Activated T-cell treated with anti-CD3 and anti-CD28 coated beads for 48 hours (primary cell): Measurements from ENCODE around the gene SMCP.

Experiments
- DNase-seq: peaks from one replicate; pipeline ENCODE4 v3.0.0-alpha.2; 2020; ENCODE audit warnings: low read depth

Gene SMCP, protein sequence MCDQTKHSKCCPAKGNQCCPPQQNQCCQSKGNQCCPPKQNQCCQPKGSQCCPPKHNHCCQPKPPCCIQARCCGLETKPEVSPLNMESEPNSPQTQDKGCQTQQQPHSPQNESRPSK

DNA sequence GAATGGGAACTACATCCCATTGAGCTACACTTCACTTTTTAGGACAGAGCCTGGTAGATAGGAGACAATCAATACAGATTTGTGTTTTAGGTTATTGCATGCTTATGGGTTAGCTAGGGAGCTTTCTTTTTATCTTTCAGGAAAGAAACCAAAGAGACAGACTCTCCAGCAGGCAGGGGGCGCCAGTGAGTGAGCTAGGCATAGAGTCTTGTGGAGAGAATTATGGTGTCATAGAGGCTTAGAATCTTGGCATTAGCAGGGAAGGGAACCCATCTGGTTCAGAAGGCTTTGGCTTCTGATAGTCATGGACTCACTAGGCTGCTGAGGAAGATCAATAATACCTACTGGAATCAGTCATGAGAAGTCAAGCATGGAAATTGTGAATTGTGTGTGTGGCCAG lies at the start of gene SMCP:
TSS of gene SMCP (plus strand) at position 281 of the 400 bp plus-strand sequence. CDS start 6,101 bp downstream, outside the sequence.
- peak; percentile 12 for DNase-seq

- no peak for DNase-seq
Observed at GRCh38 chr1:152836870-152837269, 41.3 kb upstream of the SMCP start.

DNA sequence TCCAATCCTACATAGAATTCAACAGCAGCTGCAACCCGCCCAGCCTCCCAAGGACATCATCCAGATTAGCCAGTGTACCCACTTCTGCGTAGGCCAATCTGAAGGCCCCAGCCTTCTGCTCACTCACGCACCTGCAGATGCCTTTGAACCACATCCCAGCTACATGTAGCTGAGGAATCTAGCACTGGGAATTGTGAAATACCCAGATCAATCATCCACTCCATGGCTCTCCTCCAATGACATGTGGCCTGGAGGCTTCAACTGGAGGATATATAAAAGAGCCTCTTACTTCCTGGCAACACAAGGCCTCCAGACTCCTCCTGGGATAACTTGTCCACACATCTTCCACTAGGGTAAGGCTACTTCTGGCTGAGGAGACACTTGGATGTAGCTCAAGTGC lies 35.6 kb upstream of the SMCP start, which contains the start of gene LCE6A:
TSS of gene LCE6A (plus strand) at position 301 of the 400 bp plus-strand sequence. CDS start 665 bp downstream, outside the sequence.
- DNase-seq = no peak

DNA sequence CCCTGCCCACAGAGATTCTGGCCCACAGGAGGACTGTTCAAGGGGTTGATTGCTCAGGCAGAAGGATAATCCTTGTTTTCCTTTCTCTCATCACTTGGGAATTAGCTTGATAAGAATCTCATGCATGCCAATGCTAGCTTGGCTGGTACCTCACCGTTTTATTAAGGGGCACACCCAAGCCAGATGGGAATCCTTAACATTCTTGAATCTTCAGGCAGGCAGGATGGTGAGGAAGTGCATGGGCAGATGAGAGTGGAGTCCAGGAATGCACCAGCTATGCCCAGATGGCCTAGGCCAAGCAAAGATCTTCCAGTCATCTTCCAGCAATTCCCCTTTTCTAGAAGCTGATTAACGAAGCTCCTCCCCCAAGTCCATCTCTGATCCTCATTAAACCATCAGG lies 22.5 kb upstream of the SMCP start:
- no peak for DNase-seq

- no peak for DNase-seq
Observed at GRCh38 chr1:152858062-152858461, 20.1 kb upstream of the SMCP start.

GRCh38 chr1:152859696-152860095 lies 18.4 kb upstream of the SMCP start, which contains the start of gene LCE7A:
Gene LCE7A, plus strand, starts transcription at chr1:152859996. Its CDS starts 702 bp downstream, at chr1:152860698.
- DNase-seq = no peak

GRCh38 chr1:152860129-152860528 lies 18.0 kb upstream of the SMCP start:
- DNase-seq = no peak

DNA sequence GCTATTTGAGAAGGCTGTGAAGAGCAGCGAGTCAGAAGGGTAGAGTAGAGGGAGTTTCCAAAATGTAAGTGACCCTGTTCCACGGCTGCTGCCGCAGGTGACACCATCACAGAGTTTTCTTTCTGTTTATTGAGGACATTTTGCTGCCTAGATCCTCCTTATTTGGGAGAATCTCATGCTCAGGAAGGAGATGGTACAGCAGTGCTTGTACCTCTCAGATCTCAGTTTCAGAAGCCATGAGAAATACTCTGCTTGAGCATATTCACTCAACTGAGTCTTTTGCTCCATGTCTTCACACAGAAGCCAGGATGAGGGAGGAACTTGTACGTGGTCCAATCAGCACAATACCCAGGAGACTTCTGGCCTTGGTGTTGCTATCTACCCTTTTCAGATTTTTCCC lies 16.7 kb upstream of the SMCP start:
- no peak for DNase-seq

DNA sequence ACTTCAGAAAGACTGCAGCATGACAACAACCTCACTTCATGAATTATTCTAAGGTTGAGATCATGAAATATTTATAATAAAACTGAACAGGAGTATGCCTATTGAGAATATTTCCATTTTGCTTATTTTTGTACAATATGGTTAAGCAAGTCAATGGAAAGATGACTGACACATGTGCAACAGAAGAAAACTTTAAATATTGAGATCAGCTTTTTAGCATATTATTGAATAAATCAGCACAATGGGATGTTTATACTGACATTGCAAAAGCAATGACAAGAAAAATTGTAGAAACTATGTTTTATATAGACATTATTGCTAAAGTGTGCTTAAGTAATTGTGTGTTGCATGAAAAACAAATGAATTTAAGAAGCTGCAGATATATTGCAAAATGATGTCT lies 13.7 kb upstream of the SMCP start:
- no peak for DNase-seq

DNA sequence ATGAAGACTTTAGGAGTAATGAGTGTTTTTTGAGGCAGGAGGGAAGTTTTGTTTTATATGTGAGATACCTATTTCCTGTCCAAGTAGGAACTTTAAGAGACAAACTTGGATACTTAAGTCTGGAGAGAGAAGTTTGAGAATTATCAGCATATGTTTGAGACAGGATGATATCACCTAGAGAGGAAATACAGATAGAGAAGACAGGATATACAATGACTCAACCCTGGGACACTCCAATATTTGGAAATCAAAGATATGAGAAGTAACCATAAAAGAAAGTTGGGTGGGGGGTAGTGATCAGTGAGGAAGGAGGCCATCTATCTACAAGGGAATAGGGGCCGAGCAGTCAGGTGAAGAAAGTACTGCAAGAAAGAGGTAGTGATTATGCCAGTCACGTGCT lies 11.8 kb upstream of the SMCP start:
- no peak for DNase-seq

DNA sequence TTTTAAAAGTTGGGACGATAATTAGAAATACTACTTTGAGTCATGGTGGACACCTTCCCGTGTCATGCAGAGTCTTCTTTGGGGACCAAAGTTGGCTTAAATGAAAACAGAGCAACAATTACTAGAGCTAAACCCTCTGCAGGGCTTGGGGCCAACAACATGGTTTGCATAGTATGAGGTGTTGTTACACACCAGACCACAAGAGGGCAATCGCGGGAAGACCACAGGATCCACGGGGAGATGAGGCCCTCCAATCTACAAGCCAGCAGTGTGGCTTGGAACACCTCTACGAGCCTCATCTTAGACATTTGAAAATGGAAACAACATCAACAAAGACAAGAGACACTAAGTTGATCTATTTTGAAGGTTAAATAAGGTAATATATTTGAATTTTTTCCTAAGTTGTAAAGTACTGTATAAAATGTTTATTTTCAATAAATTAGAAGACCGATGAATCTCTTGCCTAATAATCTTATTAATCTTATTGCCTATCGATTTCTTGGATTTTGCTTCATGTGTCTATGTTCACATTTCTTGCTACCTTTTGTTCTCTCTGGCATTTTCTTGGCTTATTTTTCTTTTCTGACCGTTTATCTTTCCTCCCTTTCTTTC lies 8.2 kb upstream of the SMCP start:
- peak; percentile 39 for DNase-seq

GRCh38 chr1:152870831-152871730 lies 7.0 kb upstream of the SMCP start:
- DNase-seq = no peak

GRCh38 chr1:152871731-152872126 lies 6.4 kb upstream of the SMCP start:
- DNase-seq = no peak

DNA sequence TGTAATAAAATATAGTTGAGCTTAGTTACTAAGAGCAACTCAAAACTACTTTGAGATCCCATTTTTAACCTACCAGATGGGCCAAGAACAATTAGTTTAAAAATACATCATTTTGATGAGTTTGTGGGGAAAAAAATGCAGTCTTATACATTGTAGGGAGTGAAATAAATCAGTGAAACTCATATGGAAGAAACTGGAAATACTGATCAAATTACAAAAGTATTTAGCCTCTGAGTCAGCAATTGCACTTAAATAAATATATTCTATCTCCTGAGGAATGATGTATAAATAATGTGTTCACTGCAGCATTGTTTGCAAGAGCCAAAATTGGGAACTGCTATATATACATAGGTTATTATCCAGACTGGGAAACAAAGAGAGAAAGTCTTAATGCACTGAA lies 4.6 kb upstream of the SMCP start:
- DNase-seq = no peak

DNA sequence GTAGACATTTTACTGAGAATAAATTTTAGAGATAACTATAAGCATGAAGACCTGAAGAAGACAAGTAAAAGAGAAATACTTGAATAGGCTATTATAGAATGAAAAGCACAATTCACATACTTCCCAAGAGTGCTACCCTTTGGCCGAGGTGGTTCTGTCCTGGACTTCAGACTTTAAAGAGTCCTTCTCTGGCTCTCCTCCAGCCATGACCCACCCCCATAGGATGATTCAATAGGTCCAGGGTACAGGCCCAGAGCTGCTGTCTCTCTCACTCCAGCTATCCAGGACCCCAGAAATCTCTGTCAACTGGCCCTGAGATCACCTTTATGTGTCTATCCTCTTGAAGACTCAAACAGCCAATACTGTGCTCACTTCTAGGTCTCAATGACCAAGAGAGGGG lies 1.3 kb upstream of the SMCP start:
- DNase-seq = no peak

DNA sequence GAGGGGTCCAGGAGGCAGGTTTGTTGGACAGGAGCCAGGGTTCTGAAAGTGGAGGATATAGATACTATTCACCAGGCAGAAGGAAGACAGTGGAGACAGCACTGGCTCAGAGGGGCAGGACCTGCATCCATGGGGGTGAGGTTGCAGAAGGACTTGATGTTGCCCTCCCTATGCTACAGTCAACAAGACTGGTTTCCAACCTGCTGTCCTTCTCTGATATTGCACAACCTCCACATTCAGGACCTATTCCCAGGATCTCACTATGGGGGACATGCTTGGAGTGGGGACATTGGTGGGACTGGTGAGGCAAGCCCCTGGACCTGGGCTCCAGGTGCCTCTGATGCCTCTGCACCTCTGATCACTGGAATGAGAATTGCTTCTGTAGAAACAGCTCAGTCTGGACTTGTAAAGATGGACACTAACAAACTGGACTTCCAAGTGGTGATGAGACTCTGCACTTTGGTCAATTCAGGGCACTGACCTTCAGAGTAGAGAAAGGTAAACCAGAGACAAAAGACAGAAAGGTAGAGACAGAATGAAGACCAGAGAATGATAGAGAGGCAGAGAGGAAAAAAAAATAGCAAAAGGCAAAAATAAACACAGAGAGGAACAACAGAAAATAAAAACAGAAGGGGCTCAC lies 1.6 kb downstream of the SMCP start:
- DNase-seq = no peak

GRCh38 chr1:152880316-152880715 lies 2.2 kb downstream of the SMCP start:
- no peak for DNase-seq

DNA sequence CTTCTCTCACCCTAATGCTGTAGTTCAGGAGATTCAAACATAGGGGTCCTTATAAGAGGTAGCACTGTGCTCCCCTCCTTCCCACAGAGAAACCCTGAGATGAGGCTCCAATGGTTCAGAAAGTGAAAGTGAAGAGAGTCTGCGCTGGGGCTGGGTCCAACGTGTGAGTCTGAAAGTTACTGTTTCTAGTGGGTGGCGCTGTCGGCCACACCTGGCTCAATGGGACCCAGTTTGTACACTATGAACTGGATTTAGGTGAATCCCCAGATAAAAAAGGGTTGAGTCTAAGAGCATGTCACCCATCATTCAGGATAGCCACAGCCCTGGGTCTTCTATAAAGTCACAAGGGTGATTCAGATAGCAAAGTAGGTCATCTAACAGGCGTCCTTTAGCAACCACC lies 2.8 kb downstream of the SMCP start:
- no peak for DNase-seq

GRCh38 chr1:152884085-152884484 lies 6.0 kb downstream of the SMCP start:
- DNase-seq = no peak

GRCh38 chr1:152884506-152884905 lies 6.4 kb downstream of the SMCP start:
- DNase-seq = no peak

DNA sequence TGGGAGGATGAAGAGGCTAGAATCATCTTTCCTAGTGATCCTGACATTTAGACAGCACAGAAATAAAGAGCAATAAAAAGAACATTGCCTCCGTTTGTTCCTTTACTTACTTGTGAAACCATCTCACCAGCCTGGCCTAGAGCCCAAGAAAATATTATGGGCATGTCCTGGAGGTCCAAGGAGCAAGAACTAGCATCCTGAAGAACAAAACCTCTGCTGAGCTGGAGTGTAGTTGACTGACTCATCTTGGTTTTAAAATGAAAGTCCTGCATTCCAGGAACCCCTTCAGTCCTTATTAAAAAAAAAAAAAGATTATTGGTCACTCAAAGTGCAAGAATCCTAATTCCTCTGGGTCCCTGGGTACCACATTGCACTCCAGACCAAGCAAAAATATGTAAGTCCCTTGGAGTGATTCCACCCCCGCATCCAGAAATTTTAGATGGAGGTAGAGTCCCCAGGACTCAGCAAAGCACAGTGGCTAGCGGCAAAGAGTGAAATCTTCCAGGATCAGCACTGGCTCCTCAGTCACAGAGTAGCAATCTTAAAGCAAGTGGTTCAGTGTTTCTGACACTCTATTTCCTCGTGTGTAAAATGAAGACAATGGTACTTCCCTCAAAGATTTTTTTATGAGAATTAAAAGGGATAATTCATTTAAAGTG lies 7.0 kb downstream of the SMCP start:
- no peak for DNase-seq

GRCh38 chr1:152886085-152886484 lies 8.0 kb downstream of the SMCP start:
- no peak for DNase-seq
